ENCODE measurements around the gene IL27RA.

DNA sequence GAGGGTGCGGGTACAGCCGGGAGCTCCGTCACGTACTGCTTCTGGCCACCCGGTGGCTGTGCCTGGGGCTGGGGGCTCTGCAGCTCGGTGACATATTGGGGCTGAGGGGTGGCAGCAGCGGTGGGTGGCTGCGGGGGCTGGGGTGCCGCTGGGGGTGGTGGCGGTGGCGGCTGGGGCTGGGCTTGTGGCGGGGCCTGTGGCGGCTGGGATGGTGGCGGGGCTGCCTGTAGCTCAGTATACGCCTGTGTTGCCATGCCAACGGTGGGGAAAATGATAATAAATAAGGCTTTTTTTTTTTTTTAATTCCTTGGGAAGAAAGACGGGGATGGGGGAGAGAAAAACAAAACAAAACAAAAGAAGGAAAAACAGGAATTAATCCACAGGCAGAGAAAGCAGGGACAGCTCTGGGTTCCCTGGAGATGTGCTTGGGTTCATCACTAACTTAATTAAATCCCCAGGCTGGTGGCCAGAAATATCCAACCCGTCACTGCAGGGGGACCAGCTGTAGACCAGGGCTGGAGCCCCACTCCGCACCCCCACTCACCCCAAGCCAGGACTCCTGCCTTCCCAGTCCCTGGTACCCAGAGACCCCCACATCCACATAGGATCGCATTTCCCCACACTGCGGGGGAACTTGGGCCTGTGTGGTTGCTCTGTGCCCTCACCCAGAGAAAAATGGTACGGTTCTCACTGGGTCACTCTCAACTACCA lies 37.8 kb upstream of the IL27RA start:
- no peak for TF ChIP-seq FOXA1 (IDR thresholded peaks at IDR 0.05)
- TF ChIP-seq SP1 (IDR thresholded peaks at IDR 0.05), result no peak
- no peak for TF ChIP-seq ZNF384 (IDR thresholded peaks at IDR 0.05)
- TF ChIP-seq HDGF (IDR thresholded peaks at IDR 0.05; ENCODE audit: borderline replicate concordance), result no peak
- no peak for TF ChIP-seq ELF4 (IDR thresholded peaks at IDR 0.05)
- no peak for TF ChIP-seq CTBP1 (IDR thresholded peaks at IDR 0.05; ENCODE audit: borderline replicate concordance)
- TF ChIP-seq, protein P1, sequence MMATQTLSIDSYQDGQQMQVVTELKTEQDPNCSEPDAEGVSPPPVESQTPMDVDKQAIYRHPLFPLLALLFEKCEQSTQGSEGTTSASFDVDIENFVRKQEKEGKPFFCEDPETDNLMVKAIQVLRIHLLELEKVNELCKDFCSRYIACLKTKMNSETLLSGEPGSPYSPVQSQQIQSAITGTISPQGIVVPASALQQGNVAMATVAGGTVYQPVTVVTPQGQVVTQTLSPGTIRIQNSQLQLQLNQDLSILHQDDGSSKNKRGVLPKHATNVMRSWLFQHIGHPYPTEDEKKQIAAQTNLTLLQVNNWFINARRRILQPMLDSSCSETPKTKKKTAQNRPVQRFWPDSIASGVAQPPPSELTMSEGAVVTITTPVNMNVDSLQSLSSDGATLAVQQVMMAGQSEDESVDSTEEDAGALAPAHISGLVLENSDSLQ (IDR thresholded peaks at IDR 0.05), result no peak
- TF ChIP-seq BHLHE40 (IDR thresholded peaks at IDR 0.05; ENCODE audit: borderline replicate concordance), result no peak
